ENCODE data around the gene KLHL2.

DNA sequence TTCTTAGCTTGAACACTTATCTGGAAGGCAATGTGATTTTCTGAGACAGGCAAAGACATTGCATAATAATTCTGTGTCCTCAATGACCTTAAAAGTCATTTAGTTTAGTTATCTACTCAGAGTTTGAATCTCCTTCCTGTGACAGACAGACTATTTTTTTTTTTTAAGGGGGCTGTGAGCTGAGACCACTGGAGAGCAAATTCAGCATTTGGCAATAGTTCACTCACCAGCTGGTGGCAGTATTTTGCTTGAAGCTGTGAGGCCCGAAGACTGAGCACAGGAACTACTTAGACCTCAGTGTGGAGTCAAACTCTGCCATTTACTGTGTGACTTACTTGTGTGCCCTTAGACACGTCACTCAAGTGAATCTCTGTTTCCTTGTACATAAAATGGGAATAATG is 148.5 kb downstream of the KLHL2 start:
- TF ChIP-seq CTCF (IDR thresholded peaks at IDR 0.05) (no peak), POLR2AphosphoS5 (IDR thresholded peaks at IDR 0.05) (no peak), EP300 (IDR thresholded peaks at IDR 0.05) (no peak)
